Measurements from ENCODE around the gene CHRNB2.

CHRNB2 gene

GRCh38 chr1:154611150-154611862 is 43.7 kb downstream of the CHRNB2 start:
- DNase-seq: no peak

GRCh38 chr1:154614247-154614646 is 46.7 kb downstream of the CHRNB2 start:
- no peak for DNase-seq

GRCh38 chr1:154614901-154615300 is 47.3 kb downstream of the CHRNB2 start:
- DNase-seq: no peak

- no peak for DNase-seq
Observed at GRCh38 chr1:154615411-154615810, 47.8 kb downstream of the CHRNB2 start.

- no peak for DNase-seq
Observed at GRCh38 chr1:154616659-154617345, 49.2 kb downstream of the CHRNB2 start.

- no peak for DNase-seq
Observed at GRCh38 chr1:154619181-154619948, 51.8 kb downstream of the CHRNB2 start.

- DNase-seq: no peak
Observed at GRCh38 chr1:154620751-154621150, 53.2 kb downstream of the CHRNB2 start.

- DNase-seq: no peak
Observed at GRCh38 chr1:154621875-154622274, 54.3 kb downstream of the CHRNB2 start.

- DNase-seq: no peak
Observed at GRCh38 chr1:154622503-154623039, 55.0 kb downstream of the CHRNB2 start.

GRCh38 chr1:154623358-154623757 is 55.8 kb downstream of the CHRNB2 start:
- no peak for DNase-seq

- no peak for DNase-seq
Observed at GRCh38 chr1:154624746-154625643, 57.4 kb downstream of the CHRNB2 start.

- no peak for DNase-seq
Observed at GRCh38 chr1:154626456-154627256, 59.1 kb downstream of the CHRNB2 start.

GRCh38 chr1:154627257-154628120 is 59.9 kb downstream of the CHRNB2 start:
- DNase-seq: peak; percentile 82

- DNase-seq: no peak
Observed at GRCh38 chr1:154628121-154628405, 60.5 kb downstream of the CHRNB2 start.

GRCh38 chr1:154629061-154629674 is 61.6 kb downstream of the CHRNB2 start:
- no peak for DNase-seq

Measured in COR-L47 (cell line).